HEK293T (cell line): ENCODE results near the gene USF2.

Experiments used
- CTCF ChIA-PET: fragments of 350-600 bp; formaldehyde crosslinking; extraction: SDS; loops from one replicate; lab custom pipeline; 2021; ENCODE audit warnings: antibody characterized with exemption, inconsistent platforms; lab: Yijun Ruan, JAX
- POLR2A ChIA-PET: fragments of 350-600 bp; formaldehyde crosslinking; extraction: SDS; loops from one replicate; lab custom pipeline; 2020; ENCODE audit warnings: antibody characterized with exemption, inconsistent platforms; lab: Yijun Ruan, JAX
- DNase-seq: peaks from one replicate; pipeline ENCODE4 v3.0.0; 2012; ENCODE audit warnings: mixed read lengths; ENCODE audit errors: extremely low spot score
- ARNT ChIP-seq: fragments of 450-650 bp; IDR thresholded peaks from 2 replicates; pipeline ENCODE4 v1.6.1; 2017; ENCODE audit warnings: mild to moderate bottlenecking
- BHLHE40 ChIP-seq: fragments of 450-650 bp; IDR thresholded peaks from 2 replicates; pipeline ENCODE4 v1.6.1; 2016; ENCODE audit warnings: mild to moderate bottlenecking, moderate library complexity, borderline replicate concordance
- CTBP1 ChIP-seq: fragments of 450-650 bp; IDR thresholded peaks from 2 replicates; pipeline ENCODE4 v1.6.1; 2016; ENCODE audit warnings: borderline replicate concordance
- ELF4 ChIP-seq: fragments of 450-650 bp; IDR thresholded peaks from 2 replicates; pipeline ENCODE4 v1.6.1; 2017; ENCODE audit warnings: antibody characterized with exemption
- FOXA1 ChIP-seq: fragments of 450-650 bp; IDR thresholded peaks from 2 replicates; pipeline ENCODE4 v1.6.1; 2016; ENCODE audit warnings: mild to moderate bottlenecking
- FOXK2 ChIP-seq: fragments of 450-650 bp; IDR thresholded peaks from 2 replicates; pipeline ENCODE4 v1.6.1; 2016; ENCODE audit warnings: mild to moderate bottlenecking
- FOXM1 ChIP-seq: fragments of 450-650 bp; IDR thresholded peaks from 2 replicates; pipeline ENCODE4 v1.6.1; 2017; ENCODE audit warnings: mild to moderate bottlenecking, borderline replicate concordance
- HDGF ChIP-seq: fragments of 450-650 bp; IDR thresholded peaks from 2 replicates; pipeline ENCODE4 v1.6.1; 2017; ENCODE audit warnings: antibody characterized with exemption, borderline replicate concordance
- L3MBTL2 ChIP-seq: fragments of 450-650 bp; conservative IDR thresholded peaks from 2 replicates; pipeline ENCODE4 v1.6.1; 2016; ENCODE audit warnings: mild to moderate bottlenecking
- LEF1 ChIP-seq: fragments of 450-650 bp; IDR thresholded peaks from 2 replicates; pipeline ENCODE4 v1.6.1; 2017; ENCODE audit warnings: mild to moderate bottlenecking, borderline replicate concordance
- NFRKB ChIP-seq: fragments of 450-650 bp; IDR thresholded peaks from 2 replicates; pipeline ENCODE4 v1.6.1; 2016; ENCODE audit warnings: mild to moderate bottlenecking, moderate library complexity
- PKNOX1 ChIP-seq: fragments of 450-650 bp; IDR thresholded peaks from 2 replicates; pipeline ENCODE4 v1.6.1; 2016
- SP1 ChIP-seq: fragments of 450-650 bp; IDR thresholded peaks from 2 replicates; pipeline ENCODE4 v1.6.1; 2017
- SUZ12 ChIP-seq: fragments of 450-650 bp; IDR thresholded peaks from 2 replicates; pipeline ENCODE4 v1.6.1; 2016; ENCODE audit warnings: mild to moderate bottlenecking
- TARDBP ChIP-seq: fragments of 450-650 bp; IDR thresholded peaks from 2 replicates; pipeline ENCODE4 v1.6.1; 2016
- ZNF384 ChIP-seq: fragments of 450-650 bp; IDR thresholded peaks from 2 replicates; pipeline ENCODE4 v1.6.1; 2016

Gene USF2

GRCh38 chr19:35251456-35251855, 17.3 kb upstream of the USF2 start:
- POLR2A ChIA-PET, result interaction anchor here (1.1 to 2.1 kb wide), 2 partner anchors 10 to 15 kb away, joined by 4 to 5 read pairs; no protein-coding TSS in a partner anchor

DNA sequence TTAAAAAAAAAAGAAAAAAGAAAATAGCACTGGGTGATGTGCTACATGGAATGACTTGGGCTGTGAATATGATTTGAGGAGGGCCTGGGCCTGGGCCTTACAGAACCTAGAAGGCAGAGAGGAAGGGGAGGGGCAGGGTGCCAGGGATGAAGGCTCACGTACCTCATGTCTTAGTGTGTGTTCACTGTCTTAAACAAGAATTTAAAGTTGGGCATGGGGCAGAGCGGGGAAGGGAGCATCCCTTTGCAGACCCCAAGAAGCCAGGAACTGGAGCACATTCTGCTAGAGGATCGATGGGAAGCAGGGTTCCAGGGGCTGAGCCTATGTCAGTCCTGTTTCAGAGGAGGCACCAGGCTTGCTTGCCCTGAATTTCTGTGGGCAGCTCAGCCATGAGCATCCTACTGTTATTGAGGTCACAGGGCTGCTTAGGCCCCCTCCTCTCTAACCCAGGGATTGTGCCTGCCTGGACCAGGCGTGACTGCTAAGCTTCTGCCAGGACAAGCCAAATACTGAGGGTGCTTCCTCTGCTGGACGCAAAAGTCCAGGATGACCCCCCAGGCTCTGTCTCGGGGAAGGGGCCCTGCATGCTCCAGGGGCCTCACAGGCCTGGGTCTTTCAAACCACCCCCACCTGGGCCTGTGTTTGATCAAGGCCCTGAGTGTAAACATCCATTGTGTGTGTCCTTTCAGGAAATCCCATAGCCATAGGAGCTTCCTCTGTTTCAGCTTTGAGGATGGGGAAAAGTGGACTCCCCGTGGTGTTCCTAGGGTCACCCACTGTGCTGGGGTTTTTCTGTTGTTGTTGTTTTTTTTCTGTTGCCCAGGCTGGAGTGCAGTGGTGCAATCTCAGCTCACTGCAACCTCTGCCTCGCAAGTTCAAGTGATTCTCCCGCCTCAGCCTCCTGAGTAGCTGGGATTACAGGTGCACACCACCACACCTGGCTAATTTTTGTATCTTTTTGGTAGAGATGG, 15.2 kb upstream of the USF2 start:
- TF ChIP-seq FOXM1 (no peak), TARDBP (no peak), ARNT (no peak)
- POLR2A ChIA-PET, result no interaction called here
- CTCF ChIA-PET, result no interaction called here

More at GRCh38 chr19:35251456-35251855, 17.3 kb upstream of the USF2 start:
- CTCF ChIA-PET, result no interaction called here
- TF ChIP-seq ELF4 (no peak), NFRKB (no peak), CTBP1 (no peak)
- no peak for DNase-seq

DNA sequence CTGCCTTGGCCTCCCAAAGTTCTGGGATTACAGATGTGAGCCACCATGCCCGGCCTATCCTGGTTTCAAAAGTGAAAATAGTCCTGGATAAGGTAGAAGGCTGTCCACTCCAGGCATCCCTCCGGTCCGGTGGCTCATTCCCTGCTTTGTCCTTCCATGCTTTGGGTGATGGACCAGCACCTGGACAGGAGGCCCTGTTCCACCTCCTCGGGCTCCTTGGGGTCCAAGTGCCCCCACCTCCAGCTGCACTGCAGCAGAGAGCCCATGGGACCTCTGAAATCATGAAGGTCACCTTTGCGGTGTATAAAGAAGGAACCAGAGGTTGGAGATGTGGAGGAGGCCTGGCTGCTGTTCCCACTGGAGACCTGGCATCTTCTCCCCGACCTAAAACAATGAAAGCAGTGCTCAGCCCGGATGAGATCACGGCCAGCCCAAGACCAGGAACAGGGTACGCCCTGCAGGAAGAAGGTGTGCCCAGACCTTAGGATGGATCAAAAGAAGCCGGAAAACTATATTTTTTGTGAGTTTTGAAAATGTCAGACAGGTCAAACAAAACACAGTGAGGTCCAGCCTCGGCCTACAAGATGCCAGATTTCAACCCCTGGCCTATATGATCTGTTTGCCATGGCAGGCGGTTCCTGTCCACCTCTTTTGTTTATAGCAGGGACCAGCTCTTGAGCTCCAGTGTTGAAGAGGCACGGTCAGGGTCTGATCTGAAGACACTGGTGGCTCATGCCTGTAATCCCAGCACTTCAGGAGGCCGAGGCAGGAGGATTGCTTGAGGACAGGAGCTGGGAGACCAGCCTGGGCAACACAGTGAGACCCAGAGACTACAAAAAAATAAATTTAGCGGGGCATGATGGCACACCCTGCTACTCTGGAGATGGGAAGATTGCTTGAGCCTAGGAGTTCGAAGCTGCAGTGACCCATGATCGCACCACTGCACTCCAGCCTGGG, 14.1 kb upstream of the USF2 start:
- ChIA-PET POLR2A (interaction anchor here (1.8 kb wide), 1 partner anchor 10 kb away, joined by 6 read pairs; no protein-coding TSS in a partner anchor), CTCF (no interaction called here)
- no peak for DNase-seq

More for the DNA sequence above, 15.2 kb upstream of the USF2 start:
- no peak for DNase-seq

GRCh38 chr19:35256566-35256965, 12.2 kb upstream of the USF2 start:
- CTCF ChIA-PET, result no interaction called here
- no peak for TF ChIP-seq PKNOX1
- TF ChIP-seq TARDBP, result no peak
- no peak for TF ChIP-seq ELF4
- no peak for TF ChIP-seq FOXK2
- TF ChIP-seq ZNF384, result no peak
- TF ChIP-seq NFRKB, result no peak
- no peak for TF ChIP-seq L3MBTL2
- TF ChIP-seq SUZ12, result no peak
- TF ChIP-seq FOXA1, result no peak
- TF ChIP-seq BHLHE40, result no peak
- TF ChIP-seq FOXM1, result no peak
- TF ChIP-seq LEF1, result no peak
- TF ChIP-seq HDGF, result no peak
- POLR2A ChIA-PET, result interaction anchor here (1.8 kb wide), 1 partner anchor 8 kb away, joined by 6 read pairs; no protein-coding TSS in a partner anchor
- DNase-seq, result no peak

More for the DNA sequence above, 14.1 kb upstream of the USF2 start:
- TF ChIP-seq FOXM1 (no peak), HDGF (no peak), TARDBP (no peak), CTBP1 (no peak), SP1 (no peak), FOXK2 (no peak), NFRKB (no peak), ZNF384 (no peak), PKNOX1 (no peak), ELF4 (no peak), BHLHE40 (no peak), L3MBTL2 (no peak), SUZ12 (no peak)

DNA sequence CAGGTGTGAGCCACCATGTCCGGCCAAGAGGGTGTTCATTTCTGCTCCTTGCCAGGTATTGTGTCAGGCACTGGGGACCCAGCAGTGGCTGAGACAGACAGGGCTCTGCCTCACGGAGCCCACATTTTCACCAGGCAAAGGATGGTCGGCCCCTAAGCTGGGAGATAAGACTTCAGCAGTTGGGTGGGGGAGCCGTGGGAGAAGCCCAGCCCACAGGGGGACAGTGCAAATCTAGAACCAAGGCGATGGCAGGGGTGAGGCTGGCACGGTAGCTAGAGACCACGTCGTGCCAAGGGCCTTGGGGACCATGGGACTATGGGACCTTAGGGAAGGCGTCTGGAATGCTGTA, 11.7 kb upstream of the USF2 start:
- CTCF ChIA-PET, result no interaction called here
- no peak for TF ChIP-seq TARDBP
- POLR2A ChIA-PET, result no interaction called here

GRCh38 chr19:35260694-35261304, 8.0 kb upstream of the USF2 start:
- TF ChIP-seq NFRKB (no peak), FOXM1 (no peak), SP1 (no peak), PKNOX1 (no peak), ZNF384 (no peak), L3MBTL2 (no peak), SUZ12 (no peak), TARDBP (no peak)
- DNase-seq, result no peak
- CTCF ChIA-PET, result no interaction called here
- POLR2A ChIA-PET, result interaction anchor here (1.6 kb wide), 1 partner anchor 10 kb away, joined by 5 read pairs; no protein-coding TSS in a partner anchor

More for the DNA sequence above, 11.7 kb upstream of the USF2 start:
- no peak for DNase-seq
